GM12891 (cell line): ENCODE results near the gene EML3.
"Not testable (repeated sequence)": the region's sequence is repeated elsewhere in the genome, so short reads cannot be mapped to it uniquely, and the experiment has no call there.

Experiments
- DNase-seq: peaks from one replicate; pipeline ENCODE4 v3.0.0; 2011; ENCODE audit warnings: low spot score; ENCODE audit not compliant: insufficient read length
- FAIRE-seq: peaks from 2 replicates; lab custom pipeline; 2011; peaks lifted over from hg19 to GRCh38; lab: Jason Lieb, UNC
- PAX5 ChIP-seq: IDR thresholded peaks from 2 replicates; pipeline ENCODE4 v1.6.1; 2011; ENCODE audit warnings: low read length, moderate library complexity, mild to moderate bottlenecking; ENCODE audit not compliant: insufficient read depth, severe bottlenecking
- POLR2A ChIP-seq: IDR thresholded peaks from 2 replicates; pipeline ENCODE4 v1.6.1; 2011; ENCODE audit warnings: low read depth, low read length, control low read depth
- POLR2AphosphoS5 ChIP-seq: IDR thresholded peaks from 2 replicates; pipeline ENCODE4 v1.6.1; 2011; ENCODE audit warnings: low read depth, low read length, control low read depth
- POU2F2 ChIP-seq: IDR thresholded peaks from 2 replicates; pipeline ENCODE4 v1.6.1; 2011; ENCODE audit warnings: low read depth, mild to moderate bottlenecking, control low read depth, low read length, moderate library complexity
- SPI1 ChIP-seq: IDR thresholded peaks from 2 replicates; pipeline ENCODE4 v1.6.1; 2011; ENCODE audit warnings: low read depth, low read length, control low read depth
- TAF1 ChIP-seq: IDR thresholded peaks from 2 replicates; pipeline ENCODE4 v1.6.1; 2011; ENCODE audit warnings: low read depth, low read length, control low read depth

The EML3 gene

GRCh38 chr11:62621027-62621566, 8.5 kb upstream of the EML3 start:
- DNase-seq: no peak
- peak; percentile 43 for FAIRE-seq

GRCh38 chr11:62616957-62617356, 4.4 kb upstream of the EML3 start:
- not testable (repeated sequence) for FAIRE-seq, DNase-seq

More at GRCh38 chr11:62621027-62621566, 8.5 kb upstream of the EML3 start:
- TF ChIP-seq POU2F2 (no peak), SPI1 (no peak), TAF1 (no peak), PAX5 (no peak), POLR2AphosphoS5 (no peak), POLR2A (no peak)

GRCh38 chr11:62615521-62615920, 2.9 kb upstream of the EML3 start:
- TF ChIP-seq PAX5 (no peak), POLR2AphosphoS5 (no peak), TAF1 (no peak), POLR2A (no peak), SPI1 (no peak), POU2F2 (no peak)
- FAIRE-seq (no peak), DNase-seq (no peak)

- FAIRE-seq (no peak), DNase-seq (no peak)
- TF ChIP-seq TAF1: no peak
- no peak for TF ChIP-seq POLR2A
- no peak for TF ChIP-seq POLR2AphosphoS5
- TF ChIP-seq SPI1: no peak
- TF ChIP-seq POU2F2: no peak
- TF ChIP-seq PAX5: no peak
These were observed 1.7 kb upstream of the EML3 start for GRCh38 chr11:62614275-62614674.

- no peak for FAIRE-seq
- 0 out of 2 replicates have a peak, but pooled peaks have one; percentile 34 for TF ChIP-seq POLR2AphosphoS5
- no peak for TF ChIP-seq SPI1
- TF ChIP-seq POU2F2: no peak
- DNase-seq: no peak
These were observed 760 bp upstream of the EML3 start for GRCh38 chr11:62613291-62613778.

- FAIRE-seq: peak; percentile 55
These were observed 740 bp downstream of the EML3 start for GRCh38 chr11:62611705-62612365.

GRCh38 chr11:62610814-62611704, 1.5 kb downstream of the EML3 start:
- no peak for DNase-seq
- TF ChIP-seq SPI1 (no peak), POLR2AphosphoS5 (no peak), TAF1 (no peak), POLR2A (no peak), PAX5 (no peak), POU2F2 (no peak)
- FAIRE-seq: peak; percentile 69

More at GRCh38 chr11:62611705-62612365, 740 bp downstream of the EML3 start:
- no peak for TF ChIP-seq SPI1
- TF ChIP-seq POU2F2: no peak
- peak; percentile 33 for TF ChIP-seq POLR2A
- no peak for TF ChIP-seq PAX5
- TF ChIP-seq TAF1: peak; percentile 58
- no peak for TF ChIP-seq POLR2AphosphoS5
- DNase-seq: peak; percentile 66

GRCh38 chr11:62610403-62610802, 2.2 kb downstream of the EML3 start:
- TF ChIP-seq POU2F2 (no peak), TAF1 (no peak), POLR2AphosphoS5 (no peak), POLR2A (no peak), PAX5 (no peak), SPI1 (no peak)
- no peak for FAIRE-seq

GRCh38 chr11:62608776-62609175, 3.8 kb downstream of the EML3 start:
- DNase-seq: no peak
- FAIRE-seq: no peak
- no peak for TF ChIP-seq POU2F2
- no peak for TF ChIP-seq PAX5
- no peak for TF ChIP-seq POLR2A
- TF ChIP-seq TAF1: no peak
- no peak for TF ChIP-seq POLR2AphosphoS5
- no peak for TF ChIP-seq SPI1

More at GRCh38 chr11:62610403-62610802, 2.2 kb downstream of the EML3 start:
- DNase-seq: no peak

GRCh38 chr11:62607714-62608113, 4.9 kb downstream of the EML3 start:
- DNase-seq: no peak
- no peak for FAIRE-seq
- no peak for TF ChIP-seq TAF1
- TF ChIP-seq POLR2AphosphoS5: no peak
- no peak for TF ChIP-seq SPI1
- TF ChIP-seq POU2F2: no peak
- TF ChIP-seq PAX5: no peak
- no peak for TF ChIP-seq POLR2A
